Keratinocyte (primary cell): Measurements from ENCODE around the gene ZC2HC1B.

Experiments used
- EZH2 ChIP-seq: IDR thresholded peaks from one replicate; pipeline ENCODE4 v1.6.1; 2012; ENCODE audit warnings: inconsistent platforms, mild to moderate bottlenecking, low read length, moderate library complexity
- TF ChIP-seq, protein P1 (sequence below), 3 experiments: IDR thresholded peaks in 1 of 3; conservative IDR thresholded peaks in 1 of 3; optimal IDR thresholded peaks in 1 of 3; 2 replicates in 2 of 3; 3 replicates in 1 of 3; pipeline versions ENCODE3 to v1.5.1; 2011; ENCODE audit warnings: low read length in 3 of 3, mild to moderate bottlenecking in 3 of 3, moderate library complexity in 2 of 3, control low read depth in 1 of 3, inconsistent platforms in 1 of 3; ENCODE audit not compliant: insufficient read depth in 2 of 3; ENCODE audit errors: extremely low read depth in 1 of 3

- TF ChIP-seq EZH2 = no peak
- TF ChIP-seq, protein P1, sequence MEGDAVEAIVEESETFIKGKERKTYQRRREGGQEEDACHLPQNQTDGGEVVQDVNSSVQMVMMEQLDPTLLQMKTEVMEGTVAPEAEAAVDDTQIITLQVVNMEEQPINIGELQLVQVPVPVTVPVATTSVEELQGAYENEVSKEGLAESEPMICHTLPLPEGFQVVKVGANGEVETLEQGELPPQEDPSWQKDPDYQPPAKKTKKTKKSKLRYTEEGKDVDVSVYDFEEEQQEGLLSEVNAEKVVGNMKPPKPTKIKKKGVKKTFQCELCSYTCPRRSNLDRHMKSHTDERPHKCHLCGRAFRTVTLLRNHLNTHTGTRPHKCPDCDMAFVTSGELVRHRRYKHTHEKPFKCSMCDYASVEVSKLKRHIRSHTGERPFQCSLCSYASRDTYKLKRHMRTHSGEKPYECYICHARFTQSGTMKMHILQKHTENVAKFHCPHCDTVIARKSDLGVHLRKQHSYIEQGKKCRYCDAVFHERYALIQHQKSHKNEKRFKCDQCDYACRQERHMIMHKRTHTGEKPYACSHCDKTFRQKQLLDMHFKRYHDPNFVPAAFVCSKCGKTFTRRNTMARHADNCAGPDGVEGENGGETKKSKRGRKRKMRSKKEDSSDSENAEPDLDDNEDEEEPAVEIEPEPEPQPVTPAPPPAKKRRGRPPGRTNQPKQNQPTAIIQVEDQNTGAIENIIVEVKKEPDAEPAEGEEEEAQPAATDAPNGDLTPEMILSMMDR (optimal IDR thresholded peaks at IDR 0.05 in 1 of 3, IDR thresholded peaks at IDR 0.05 in 1 of 3, conservative IDR thresholded peaks at IDR 0.05 in 1 of 3; ENCODE audit: extremely low read depth in 1 of 3, insufficient read depth in 2 of 3, low read length in 3 of 3) = no peak
Measured at GRCh38 chr6:143901885-143902750, 37.8 kb downstream of the ZC2HC1B start.
